HAP-1 (cell line): ENCODE measurements around the gene OSM.

Source experiments
- DNase-seq, 2 experiments: peaks; one replicate each; pipeline ENCODE4 v3.0.0-alpha.2; 2016 to 2020; ENCODE audit warnings: low spot score in 2 of 2
- H3K27me3 ChIP-seq: fragments of 250-450 bp; sonication (Bioruptor Pico); 2 replicates; pipeline ENCODE4 v1.5.1; 2020; ENCODE audit warnings: low read depth, mild to moderate bottlenecking, moderate library complexity
- H3K36me3 ChIP-seq: fragments of 250-450 bp; sonication (Bioruptor Pico); replicated peaks from 2 replicates; pipeline ENCODE4 v1.5.1; 2020; ENCODE audit warnings: mild to moderate bottlenecking
- H3K4me1 ChIP-seq: fragments of 250-450 bp; sonication (Bioruptor Pico); 2 replicates; pipeline ENCODE4 v1.5.1; 2020; ENCODE audit warnings: mild to moderate bottlenecking
- H3K4me3 ChIP-seq: fragments of 250-450 bp; sonication (Bioruptor Pico); 2 replicates; pipeline ENCODE4 v1.5.1; 2020; ENCODE audit warnings: mild to moderate bottlenecking, moderate library complexity
- H3K9me3 ChIP-seq: fragments of 250-450 bp; sonication (Bioruptor Pico); 2 replicates; pipeline ENCODE4 v1.5.1; 2020; ENCODE audit warnings: mild to moderate bottlenecking, moderate library complexity
- in situ Hi-C: fragments of 300-500 bp; cut with MboI; formaldehyde crosslinking; loops from 3 replicates; pipeline ENCODE4 v1.14.3; 2020; ENCODE audit warnings: low sequenced_read_pairs, inconsistent platforms, mixed read lengths

Gene OSM

DNA sequence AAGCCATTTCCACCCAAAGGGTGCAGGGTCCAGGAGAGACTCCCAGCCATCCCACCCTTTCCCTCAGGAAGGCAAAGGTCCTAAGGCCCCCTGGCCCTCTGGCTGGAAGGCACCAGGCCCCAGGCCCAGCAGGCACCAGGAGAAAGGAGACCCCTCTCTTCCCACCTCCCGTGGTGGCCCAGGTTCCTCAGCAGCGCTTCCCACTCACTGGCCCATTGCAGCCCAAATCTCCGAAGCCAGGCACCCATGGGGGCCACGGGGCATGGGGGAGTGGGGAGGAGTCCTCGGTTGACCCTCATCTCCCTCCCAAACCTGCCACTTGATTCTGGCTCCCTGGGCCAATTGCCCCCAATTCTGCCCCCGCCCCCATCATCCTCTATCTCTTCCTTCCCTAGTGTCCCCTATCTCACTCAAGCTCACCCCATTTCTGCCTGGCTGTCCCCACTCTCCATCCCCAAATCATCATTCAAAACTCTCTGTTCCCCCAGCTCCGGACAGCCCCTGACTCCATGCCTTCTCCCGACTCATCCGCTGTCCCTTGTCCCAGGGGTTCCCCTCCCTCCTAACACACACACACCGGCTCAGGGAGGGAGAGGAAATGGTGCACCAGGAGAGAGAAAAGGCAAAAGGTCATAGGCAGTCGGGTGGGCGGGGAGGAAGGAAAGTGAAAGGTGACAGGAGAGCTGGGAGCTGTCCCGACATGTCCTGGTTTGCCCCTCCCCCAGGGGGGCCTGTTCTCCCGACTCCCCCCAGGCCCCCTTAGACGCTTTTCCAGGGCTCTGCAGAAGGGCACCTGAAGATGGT is 21.3 kb downstream of the OSM start:
- DNase-seq = peak; percentile 50 to 66
- Histone ChIP-seq H3K27me3 (no peaks in the 10 kb centered on the region), H3K4me1 (peaks cover 11% of the 10 kb centered on the region), H3K9me3 (no peaks in the 10 kb centered on the region), H3K4me3 (peak overlapping the region; percentile 36), H3K36me3 (no peaks in the 10 kb centered on the region)
- in situ Hi-C loops = no loop called here

DNA sequence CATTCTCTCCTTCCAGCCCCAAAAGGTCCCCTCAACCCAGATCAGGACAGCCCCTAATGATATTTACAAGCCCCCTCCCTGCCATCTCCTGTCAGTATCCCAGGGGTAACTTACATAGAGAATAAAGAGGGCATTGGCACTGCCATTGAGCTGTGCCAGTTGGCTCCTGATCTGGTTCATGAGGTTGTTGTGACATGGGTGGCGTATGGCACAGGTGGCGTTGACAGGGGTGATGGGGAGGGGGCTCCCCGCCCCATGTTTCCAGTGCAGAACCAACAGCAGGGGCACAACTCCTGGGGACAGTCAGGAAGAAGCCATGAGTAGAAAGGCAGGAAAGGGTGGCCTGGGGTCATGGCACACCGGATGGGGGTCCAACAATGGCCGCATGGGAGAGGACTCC is 22.0 kb downstream of the OSM start:
- Histone ChIP-seq H3K9me3 (no peaks in the 10 kb centered on the region), H3K36me3 (no peaks in the 10 kb centered on the region), H3K4me1 (peaks cover 11% of the 10 kb centered on the region), H3K27me3 (no peaks in the 10 kb centered on the region), H3K4me3 (no peak overlapping the region)
- DNase-seq = no peak
- in situ Hi-C loops = no loop called here

DNA sequence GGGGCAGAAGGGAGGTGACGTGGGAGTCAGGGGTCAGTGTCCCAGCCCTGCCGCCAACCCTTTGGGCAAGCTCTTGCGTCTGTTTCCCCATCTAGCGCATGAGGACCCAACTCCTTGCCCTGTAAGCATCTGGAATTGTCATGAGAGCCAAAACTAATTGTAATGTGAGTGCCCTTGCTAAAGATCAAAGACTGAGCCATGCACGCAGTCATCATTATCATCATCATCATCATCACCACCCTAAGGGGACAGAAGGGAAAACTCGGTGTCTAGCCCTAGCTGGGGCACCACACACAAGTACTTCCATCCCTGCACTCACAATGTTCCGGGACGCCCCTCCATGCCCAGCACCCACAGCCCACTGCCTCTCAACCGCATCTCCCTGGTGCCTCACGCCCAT is 22.6 kb downstream of the OSM start:
- in situ Hi-C loops = no loop called here
- Histone ChIP-seq H3K9me3 (no peaks in the 10 kb centered on the region), H3K4me3 (no peak overlapping the region), H3K36me3 (no peaks in the 10 kb centered on the region), H3K27me3 (no peaks in the 10 kb centered on the region), H3K4me1 (peaks cover 11% of the 10 kb centered on the region)
- no peak for DNase-seq

DNA sequence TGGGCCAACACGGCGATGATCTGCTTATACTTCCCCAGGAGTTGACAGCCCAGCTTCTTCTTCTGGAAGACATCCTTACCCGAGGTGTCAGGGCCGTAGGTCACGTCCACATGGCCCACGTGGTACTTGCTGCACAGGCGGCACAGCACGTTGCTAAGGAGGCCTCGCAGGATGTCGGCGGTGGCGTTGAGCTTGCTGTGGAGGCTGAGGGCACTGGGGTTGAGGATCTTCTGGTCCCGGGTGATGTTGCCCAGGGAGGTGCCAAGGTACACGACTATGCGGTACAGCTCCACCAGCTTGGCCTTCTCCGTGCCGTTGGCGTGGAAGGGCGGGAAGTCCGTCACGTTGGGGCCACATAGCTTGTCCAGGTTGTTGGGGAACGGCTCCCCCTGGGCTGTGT is 23.0 kb downstream of the OSM start:
- in situ Hi-C loops = no loop called here
- H3K9me3 ChIP-seq = no peaks in the 10 kb centered on the region
- no peaks in the 10 kb centered on the region for H3K27me3 ChIP-seq
- no peaks in the 10 kb centered on the region for H3K36me3 ChIP-seq
- DNase-seq = no peak
- H3K4me3 ChIP-seq = no peak overlapping the region
- H3K4me1 ChIP-seq = peaks cover 11% of the 10 kb centered on the region

DNA sequence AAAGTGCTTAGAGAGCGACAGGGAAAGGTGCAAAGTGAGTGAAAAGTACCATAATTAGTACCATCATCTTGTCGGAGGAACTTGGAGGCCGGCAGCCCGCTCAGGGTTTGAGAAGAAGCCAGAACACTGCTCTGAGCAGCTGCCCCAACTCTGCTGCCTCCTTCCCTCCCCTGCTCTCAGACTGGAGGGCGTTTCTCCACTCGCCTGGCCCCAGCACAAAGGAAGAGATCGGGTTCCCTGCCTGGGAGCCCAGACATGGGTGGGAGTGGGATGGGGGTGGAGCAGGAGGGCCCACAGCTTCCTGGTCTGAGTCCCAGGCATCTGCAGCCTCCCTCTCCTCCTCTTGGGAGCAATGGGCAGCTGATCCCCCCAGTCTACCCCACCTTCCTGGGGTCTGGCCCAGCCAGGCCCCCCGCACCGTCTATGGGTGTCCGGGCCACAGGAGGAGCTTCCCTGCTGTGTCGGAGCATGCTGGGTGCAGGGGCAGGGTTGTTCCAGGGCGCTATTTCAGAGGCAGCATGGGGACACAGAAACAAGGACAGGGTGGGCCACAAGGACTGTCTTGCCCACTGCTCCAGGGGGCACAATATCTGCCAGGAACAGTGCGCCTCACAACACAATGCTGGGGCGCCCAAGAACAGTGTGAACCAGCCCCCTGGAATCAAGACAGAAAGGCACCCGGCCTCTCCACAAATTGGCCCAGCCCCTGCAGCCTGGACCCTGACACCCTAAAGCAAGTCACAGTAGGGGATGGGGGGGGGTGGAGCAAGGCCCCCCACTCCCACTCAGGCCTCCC is 24.9 kb downstream of the OSM start:
- Histone ChIP-seq H3K4me1 (peaks cover 16% of the 10 kb centered on the region), H3K4me3 (no peak overlapping the region), H3K36me3 (no peaks in the 10 kb centered on the region), H3K27me3 (no peaks in the 10 kb centered on the region), H3K9me3 (no peaks in the 10 kb centered on the region)
- in situ Hi-C loops = no loop called here
- no peak for DNase-seq

DNA sequence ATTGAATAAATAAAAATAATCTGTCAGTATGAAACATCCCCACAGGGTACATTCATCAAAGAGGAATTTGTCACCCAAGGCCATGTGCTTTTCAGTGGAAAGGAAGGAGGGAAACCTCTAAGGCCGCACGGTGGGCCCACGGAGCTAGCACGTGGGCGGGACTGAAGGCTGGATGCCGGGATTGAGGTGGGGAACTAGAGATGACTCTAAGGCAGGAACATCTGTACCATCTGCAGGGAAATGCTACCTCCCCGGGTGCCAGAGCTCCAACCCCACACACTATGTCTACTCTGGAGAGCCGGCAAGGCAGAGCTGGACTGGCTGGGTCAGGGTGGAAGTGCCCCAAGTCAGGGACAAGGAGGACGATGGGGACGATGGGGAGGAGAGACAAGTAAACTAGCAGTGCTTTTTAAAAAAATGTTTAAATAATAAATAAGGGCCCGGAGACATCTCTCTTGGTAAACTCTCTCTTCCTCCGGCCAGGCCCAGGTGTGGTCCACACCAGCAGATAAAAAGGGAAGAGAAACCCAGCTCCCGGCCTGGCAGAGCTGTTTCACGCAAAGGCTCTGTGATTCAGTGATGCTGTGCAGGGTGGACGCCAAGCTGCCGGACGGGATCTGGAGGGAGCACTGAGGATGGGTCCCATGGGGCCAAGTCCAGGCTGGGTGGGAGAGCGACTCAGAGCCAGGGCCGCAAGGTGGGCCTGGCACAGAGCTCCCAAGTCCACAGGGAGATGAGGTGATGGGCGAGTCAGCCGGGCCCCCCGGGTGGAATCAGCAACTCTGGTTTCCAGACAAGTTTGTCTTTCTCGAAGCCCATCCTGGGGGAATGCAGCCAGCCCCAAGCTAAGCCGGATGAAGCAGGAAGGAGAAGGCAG is 25.9 kb downstream of the OSM start:
- H3K9me3 ChIP-seq = no peaks in the 10 kb centered on the region
- no peaks in the 10 kb centered on the region for H3K27me3 ChIP-seq
- peaks cover 10% of the 10 kb centered on the region for H3K4me1 ChIP-seq
- no peak for DNase-seq
- H3K36me3 ChIP-seq = no peaks in the 10 kb centered on the region
- no peak overlapping the region for H3K4me3 ChIP-seq
- in situ Hi-C loops = no loop called here

DNA sequence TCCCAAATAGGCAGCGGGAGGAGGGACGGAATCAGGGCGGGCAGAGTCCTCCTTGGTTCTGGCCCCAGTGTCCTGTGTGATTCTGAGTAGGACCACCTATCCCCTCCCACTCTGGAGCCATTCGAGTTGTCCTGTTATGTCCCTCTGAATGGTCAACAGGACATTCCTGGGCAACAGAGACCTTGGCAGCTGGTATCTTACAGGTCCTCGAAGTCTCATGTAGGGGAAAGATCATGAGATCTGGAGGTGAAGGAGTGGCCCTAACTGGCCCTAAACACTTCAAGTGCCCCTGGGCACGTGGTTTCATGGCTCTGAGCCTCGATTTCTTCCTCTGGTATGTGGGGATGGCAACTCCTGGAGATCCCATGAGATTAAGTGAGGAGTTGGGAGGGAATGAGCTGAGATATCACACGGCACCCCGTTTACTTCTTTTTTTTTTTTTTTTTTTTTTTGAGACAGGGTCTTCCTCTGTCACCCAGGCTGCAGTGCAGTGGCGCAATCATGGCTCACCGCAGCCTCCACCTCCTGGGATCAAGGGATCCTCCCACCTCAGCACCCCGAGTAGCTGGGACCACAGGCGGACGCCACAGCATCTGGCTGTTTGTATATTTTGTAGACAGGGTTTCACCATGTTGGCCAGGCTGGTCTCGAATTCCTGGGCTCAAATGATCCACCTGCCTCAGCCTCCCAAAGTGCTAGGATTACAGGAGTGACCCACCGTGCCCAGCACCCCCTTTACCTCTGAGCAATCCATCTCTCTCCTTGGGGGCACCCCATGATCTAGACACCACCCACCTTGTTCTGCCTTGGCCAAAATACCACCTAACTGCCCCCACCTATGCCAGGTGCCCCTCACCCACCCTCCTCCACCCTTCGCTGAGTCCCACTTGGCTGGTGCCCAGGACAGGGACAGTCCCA is 26.9 kb downstream of the OSM start:
- Histone ChIP-seq H3K4me1 (peaks cover 6% of the 10 kb centered on the region; the same call in 1 of the 2 replicates), H3K27me3 (no peaks in the 10 kb centered on the region), H3K36me3 (no peaks in the 10 kb centered on the region), H3K4me3 (no peak overlapping the region), H3K9me3 (no peaks in the 10 kb centered on the region)
- DNase-seq = no peak
- in situ Hi-C loops = no loop called here

DNA sequence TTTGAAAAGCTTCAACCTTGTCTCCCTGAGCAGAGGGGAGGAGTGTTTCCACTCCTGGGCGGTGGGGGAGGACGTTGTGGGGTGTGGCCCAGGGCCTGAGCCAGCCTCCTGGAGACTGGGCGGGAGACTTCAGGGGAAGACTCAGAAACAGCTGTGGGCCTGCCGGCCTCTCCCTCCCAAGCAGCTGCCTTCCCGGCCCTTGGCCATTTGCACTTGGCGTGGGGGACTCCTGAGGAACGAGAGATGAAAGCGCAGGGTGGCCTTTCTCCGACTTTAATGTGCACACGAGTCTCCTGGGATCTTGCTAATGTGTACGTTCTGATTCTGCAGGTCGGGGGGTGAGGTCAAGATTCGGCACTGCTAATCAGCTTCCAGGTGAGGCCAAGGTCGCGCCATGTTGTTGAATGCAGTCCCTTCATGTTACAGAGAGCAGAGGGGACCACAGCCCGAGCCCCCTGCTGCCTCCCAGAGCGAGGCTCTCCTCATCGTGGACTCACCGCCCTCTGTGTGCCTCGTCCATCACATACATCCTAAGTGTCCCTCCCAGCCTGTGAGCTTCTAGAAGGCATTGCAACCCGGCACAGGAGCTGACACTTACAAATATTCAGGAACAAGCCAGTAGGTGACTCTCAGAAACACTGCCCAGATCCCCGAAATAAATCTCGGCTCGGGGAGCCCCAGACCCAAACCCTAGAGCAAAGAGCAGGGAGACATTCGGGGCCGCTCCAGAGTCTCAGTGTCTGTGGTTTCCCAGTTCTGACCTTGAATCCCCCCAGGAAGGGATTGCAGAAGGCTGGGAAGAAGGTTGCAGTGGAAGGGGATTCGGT is 27.8 kb downstream of the OSM start:
- no peaks in the 10 kb centered on the region for H3K9me3 ChIP-seq
- in situ Hi-C loops = no loop called here
- H3K4me3 ChIP-seq = no peak overlapping the region
- peak in 1 of 2 experiments; percentile 62 for DNase-seq
- H3K36me3 ChIP-seq = no peaks in the 10 kb centered on the region
- H3K4me1 ChIP-seq = peaks cover 6% of the 10 kb centered on the region; the same call in 1 of the 2 replicates
- H3K27me3 ChIP-seq = no peaks in the 10 kb centered on the region

DNA sequence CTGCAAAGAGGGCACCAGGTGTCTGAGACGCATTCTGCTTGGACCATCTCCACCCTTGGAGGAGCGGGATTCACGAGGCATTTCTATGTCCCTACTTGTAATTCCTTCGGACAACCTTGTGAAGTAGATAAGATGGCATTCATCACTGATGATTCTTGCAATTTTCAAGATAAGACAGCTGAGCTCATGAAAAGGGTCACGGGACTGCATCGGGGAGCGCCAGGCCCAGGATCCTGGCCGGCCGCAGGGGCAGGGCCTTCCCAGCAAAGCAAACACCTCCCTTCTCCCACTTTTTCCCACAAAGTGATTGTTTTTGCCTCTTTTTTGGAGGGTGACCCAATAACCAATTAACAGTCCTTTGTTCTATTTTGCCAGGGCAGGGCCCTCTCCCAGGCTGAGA is 28.5 kb downstream of the OSM start:
- in situ Hi-C loops = no loop called here
- DNase-seq = no peak
- H3K4me3 ChIP-seq = no peak overlapping the region
- peaks cover 6% of the 10 kb centered on the region; the same call in 1 of the 2 replicates for H3K4me1 ChIP-seq
- H3K36me3 ChIP-seq = no peaks in the 10 kb centered on the region
- no peaks in the 10 kb centered on the region for H3K27me3 ChIP-seq
- H3K9me3 ChIP-seq = no peaks in the 10 kb centered on the region

DNA sequence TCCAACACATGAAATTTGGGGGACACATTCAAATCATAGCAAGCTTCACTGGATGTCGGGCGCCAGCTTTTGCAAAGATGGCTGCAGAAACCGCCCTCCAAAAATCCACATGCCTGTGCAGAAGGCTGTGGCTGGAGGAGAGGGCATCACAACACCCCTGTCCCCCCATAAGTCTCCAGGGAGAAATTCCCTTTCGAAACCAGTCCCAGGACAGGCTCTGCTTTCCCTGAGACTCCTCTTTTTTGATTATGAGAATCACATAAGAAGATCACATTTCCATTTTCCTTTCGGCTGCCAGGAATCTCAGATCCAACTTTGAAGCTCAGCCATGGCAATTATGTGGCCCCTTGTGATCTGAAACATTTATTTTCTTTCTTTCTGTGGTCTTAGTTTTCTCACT is 29.8 kb downstream of the OSM start:
- no peaks in the 10 kb centered on the region for H3K9me3 ChIP-seq
- H3K4me3 ChIP-seq = no peak overlapping the region
- in situ Hi-C loops = no loop called here
- DNase-seq = no peak
- H3K4me1 ChIP-seq = peaks cover 6% of the 10 kb centered on the region; the same call in 1 of the 2 replicates
- no peaks in the 10 kb centered on the region for H3K36me3 ChIP-seq
- H3K27me3 ChIP-seq = no peaks in the 10 kb centered on the region

DNA sequence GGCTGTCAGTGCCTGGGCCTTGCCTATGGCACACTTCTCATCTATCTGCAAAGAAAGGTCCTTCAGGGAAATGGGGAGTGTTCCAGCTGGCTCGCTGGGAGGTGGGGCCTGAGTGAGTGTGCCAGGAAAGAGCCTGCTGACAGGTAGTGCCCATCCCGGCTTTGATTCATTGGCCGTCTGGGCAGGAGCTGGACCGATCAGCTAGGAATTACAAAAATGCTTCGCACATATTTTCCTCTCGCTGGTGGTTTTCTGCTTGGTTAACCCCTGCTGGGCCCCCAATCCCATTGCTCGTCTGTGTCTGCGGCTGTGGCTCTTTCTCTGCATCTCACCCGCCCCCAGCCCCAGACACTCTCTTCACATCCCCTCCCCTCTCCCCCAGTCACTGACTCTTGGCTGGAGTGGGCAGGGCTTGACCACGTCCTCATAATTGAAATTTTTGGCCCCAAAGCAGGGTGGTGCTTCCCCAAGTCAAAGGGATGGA is 30.9 kb downstream of the OSM start:
- H3K4me1 ChIP-seq = peaks cover 6% of the 10 kb centered on the region; the same call in 1 of the 2 replicates
- DNase-seq = no peak
- no peaks in the 10 kb centered on the region for H3K36me3 ChIP-seq
- H3K9me3 ChIP-seq = no peaks in the 10 kb centered on the region
- no peaks in the 10 kb centered on the region for H3K27me3 ChIP-seq
- H3K4me3 ChIP-seq = no peak overlapping the region
- in situ Hi-C loops = no loop called here

DNA sequence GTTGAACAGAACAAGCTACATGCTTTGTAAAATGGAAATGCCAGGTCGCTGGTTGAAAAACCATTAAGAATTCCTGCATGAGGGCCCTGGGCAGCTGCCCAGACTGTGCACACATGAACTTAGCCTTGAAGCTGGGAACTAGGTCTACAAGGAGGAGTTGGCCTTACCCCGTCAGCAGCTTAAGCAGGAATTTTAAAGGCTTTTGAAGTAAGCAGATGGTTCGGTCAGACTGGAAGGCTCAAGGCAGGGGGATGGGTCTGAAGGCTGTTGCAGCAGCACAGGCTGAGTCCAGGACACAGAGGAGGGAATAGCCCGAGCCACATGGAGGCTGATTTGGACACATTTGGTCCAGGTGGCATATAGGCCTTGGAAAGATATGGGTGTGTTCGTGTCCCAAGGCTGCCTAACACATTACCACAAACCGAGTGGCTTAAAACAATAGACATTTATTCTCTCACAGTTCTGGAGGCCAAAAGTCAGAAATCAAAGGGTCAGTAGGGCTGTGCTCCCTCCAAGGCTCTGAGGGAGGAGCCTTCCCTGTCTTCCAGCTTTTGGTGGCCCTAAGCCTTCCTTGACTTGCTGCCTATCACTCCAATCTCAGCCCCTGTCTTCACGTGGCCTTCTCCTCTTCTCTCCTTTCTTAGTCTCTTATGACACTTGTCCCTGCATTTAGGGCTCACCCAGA is 31.7 kb downstream of the OSM start:
- in situ Hi-C loops = no loop called here
- Histone ChIP-seq H3K4me3 (no peak overlapping the region), H3K36me3 (no peaks in the 10 kb centered on the region), H3K4me1 (peaks cover 6% of the 10 kb centered on the region; the same call in 1 of the 2 replicates), H3K9me3 (no peaks in the 10 kb centered on the region), H3K27me3 (no peaks in the 10 kb centered on the region)
- no peak for DNase-seq
